H1 (cell line): Measurements from ENCODE around the gene PAK1IP1. TPM values are rescaled to one million over a fixed set of nuclear protein-coding genes. Genes with fewer than 3 reads are reported as not detected.

ENCODE experiments used
- CTCF ChIA-PET: fragments of 300-600 bp; sonication (Branson Sonifier 250); formaldehyde crosslinking; loops from one replicate; lab custom pipeline; 2021; ENCODE audit not compliant: partially characterized antibody; lab: Charles Lee
- POLR2A ChIA-PET: fragments of 300-600 bp; sonication (Branson Sonifier 250); formaldehyde crosslinking; loops from one replicate; lab custom pipeline; 2021; ENCODE audit warnings: inconsistent platforms; ENCODE audit not compliant: partially characterized antibody; lab: Charles Lee
- DNase-seq, 2 experiments: peaks; one replicate each; pipeline versions ENCODE4 v3.0.0 to v3.0.0-alpha.2; 2010 to 2022; ENCODE audit warnings: low spot score in 2 of 2, low read depth in 1 of 2, mixed read lengths in 1 of 2
- FAIRE-seq: peaks from 2 replicates; lab custom pipeline; 2011; peaks lifted over from hg19 to GRCh38; lab: Jason Lieb, UNC
- H2AFZ ChIP-seq: 2 replicates; pipeline ENCODE4 v1.8.1; 2012; ENCODE audit warnings: low read length, inconsistent platforms
- H2AK5ac ChIP-seq: 2 replicates; pipeline ENCODE4 v1.6.1; 2013; ENCODE audit warnings: low read depth, low read length
- H2BK120ac ChIP-seq: replicated peaks from 2 replicates; pipeline ENCODE3; 2013; ENCODE audit warnings: low read depth, low read length, inconsistent platforms
- H2BK12ac ChIP-seq: 2 replicates; pipeline ENCODE4 v1.6.1; 2013; ENCODE audit warnings: low read depth, low read length
- H2BK15ac ChIP-seq: 2 replicates; pipeline ENCODE4 v1.6.1; 2013; ENCODE audit warnings: low read length
- H2BK20ac ChIP-seq: 2 replicates; pipeline ENCODE4 v1.6.1; 2013; ENCODE audit warnings: low read length
- H2BK5ac ChIP-seq: 2 replicates; pipeline ENCODE4 v1.6.1; 2013; ENCODE audit warnings: low read depth, low read length
- H3K14ac ChIP-seq: 2 replicates; pipeline ENCODE4 v1.6.1; 2013; ENCODE audit warnings: inconsistent platforms; ENCODE audit not compliant: insufficient read length
- H3K18ac ChIP-seq: 2 replicates; pipeline ENCODE4 v1.6.1; 2013; ENCODE audit warnings: low read length; ENCODE audit errors: extremely low read depth
- H3K23ac ChIP-seq: 2 replicates; pipeline ENCODE4 v1.6.1; 2013; ENCODE audit warnings: inconsistent platforms; ENCODE audit not compliant: insufficient read length
- H3K23me2 ChIP-seq: 2 replicates; pipeline ENCODE4 v1.6.1; 2013; ENCODE audit warnings: low read depth, low read length
- H3K27ac ChIP-seq: 2 replicates; pipeline ENCODE4 v1.6.1; 2011; ENCODE audit warnings: low read depth, low read length, inconsistent platforms
- H3K27me3 ChIP-seq, 4 experiments: replicated peaks in 1 of 4; 1 replicate in 1 of 4; 2 replicates in 3 of 4; pipeline versions ENCODE4 v1.6.1 to v1.8.1; 2011 to 2013; ENCODE audit warnings: low read length in 3 of 4, mild to moderate bottlenecking in 3 of 4, inconsistent platforms in 2 of 4, mixed read lengths in 2 of 4, moderate library complexity in 1 of 4; ENCODE audit not compliant: control insufficient read depth in 3 of 4, insufficient read depth in 3 of 4; ENCODE audit errors: extremely low read depth in 1 of 4
- H3K36me3 ChIP-seq, 4 experiments: 2 replicates each; pipeline versions ENCODE4 v1.6.1 to v1.8.1; 2011 to 2013; ENCODE audit warnings: mild to moderate bottlenecking in 4 of 4, low read length in 3 of 4, moderate library complexity in 2 of 4, control low read depth in 1 of 4, inconsistent platforms in 1 of 4; ENCODE audit not compliant: insufficient read depth in 4 of 4, control insufficient read depth in 2 of 4
- H3K4ac ChIP-seq: replicated peaks from 2 replicates; pipeline ENCODE3; 2013; ENCODE audit warnings: low read length, low read depth, mixed read lengths, inconsistent platforms; ENCODE audit not compliant: insufficient read length
- H3K4me1 ChIP-seq, 4 experiments: replicated peaks in 1 of 4; 1 replicate in 1 of 4; 2 replicates in 3 of 4; pipeline versions ENCODE4 v1.6.1 to v1.8.1; 2011 to 2013; ENCODE audit warnings: low read length in 3 of 4, inconsistent platforms in 2 of 4, mixed read lengths in 1 of 4; ENCODE audit not compliant: insufficient read depth in 4 of 4, control insufficient read depth in 3 of 4
- H3K4me2 ChIP-seq, 2 experiments: 2 replicates each; pipeline versions ENCODE4 v1.6.1 to v1.8.1; 2011 to 2013; ENCODE audit warnings: low read depth in 2 of 2, low read length in 2 of 2, control low read depth in 1 of 2, inconsistent platforms in 1 of 2, mild to moderate bottlenecking in 1 of 2; ENCODE audit not compliant: insufficient read depth in 1 of 2
- H3K4me3 ChIP-seq, 4 experiments: fragments of 200-600, 300-600 bp in 1 of 4; sonication (generic), shearing (Covaris generic), sonication (Bioruptor Twin) in 1 of 4; 2 replicates each; pipeline versions ENCODE4 v1.5.1 to v1.8.1; 2011 to 2016; ENCODE audit warnings: low read length in 4 of 4, low read depth in 3 of 4, control low read depth in 2 of 4, inconsistent platforms in 2 of 4, mild to moderate bottlenecking in 2 of 4, mixed read lengths in 1 of 4, moderate library complexity in 1 of 4; ENCODE audit not compliant: insufficient read depth in 2 of 4; ENCODE audit errors: extremely low read depth in 1 of 4
- H3K56ac ChIP-seq: replicated peaks from 2 replicates; pipeline ENCODE3; 2013; ENCODE audit warnings: low read depth, mild to moderate bottlenecking, mixed read lengths, low read length, inconsistent platforms; ENCODE audit not compliant: insufficient read length
- H3K79me1 ChIP-seq: 2 replicates; pipeline ENCODE4 v1.6.1; 2013; ENCODE audit warnings: low read depth, low read length, control low read depth
- H3K79me2 ChIP-seq, 2 experiments: 2 replicates each; pipeline versions ENCODE4 v1.6.1 to v1.8.1; 2012 to 2013; ENCODE audit warnings: low read length in 2 of 2, mild to moderate bottlenecking in 2 of 2, inconsistent platforms in 1 of 2; ENCODE audit not compliant: insufficient read depth in 2 of 2, control insufficient read depth in 1 of 2
- H3K9ac ChIP-seq, 4 experiments: replicated peaks in 1 of 4; 1 replicate in 1 of 4; 2 replicates in 3 of 4; pipeline versions ENCODE4 v1.6.1 to v1.8.1; 2011 to 2013; ENCODE audit warnings: low read depth in 3 of 4, low read length in 3 of 4, control low read depth in 2 of 4, mild to moderate bottlenecking in 2 of 4, moderate library complexity in 2 of 4, inconsistent platforms in 1 of 4; ENCODE audit errors: extremely low read depth in 1 of 4
- H3K9me3 ChIP-seq, 2 experiments: 2 replicates each; pipeline versions ENCODE4 v1.6.1 to v1.8.1; 2012 to 2013; ENCODE audit warnings: mild to moderate bottlenecking in 2 of 2, moderate library complexity in 2 of 2, control low read depth in 1 of 2, inconsistent platforms in 1 of 2, low read depth in 1 of 2, low read length in 1 of 2, mixed read lengths in 1 of 2; ENCODE audit not compliant: insufficient read depth in 2 of 2
- H4K20me1 ChIP-seq, 2 experiments: replicated peaks in 1 of 2; 2 replicates each; pipeline versions ENCODE3 to v1.8.1; 2011 to 2013; ENCODE audit warnings: inconsistent platforms in 2 of 2, low read length in 2 of 2, mild to moderate bottlenecking in 1 of 2; ENCODE audit not compliant: insufficient read depth in 2 of 2, control insufficient read depth in 1 of 2
- H4K5ac ChIP-seq: 2 replicates; pipeline ENCODE4 v1.6.1; 2013; ENCODE audit warnings: low read length, low read depth, mixed read lengths, inconsistent platforms; ENCODE audit not compliant: insufficient read length
- H4K8ac ChIP-seq: 2 replicates; pipeline ENCODE4 v1.8.0; 2013; ENCODE audit warnings: mild to moderate bottlenecking, moderate library complexity, low read length, inconsistent platforms; ENCODE audit not compliant: insufficient read depth; ENCODE audit errors: extremely low read depth
- H4K91ac ChIP-seq: replicated peaks from 2 replicates; pipeline ENCODE3; 2013; ENCODE audit warnings: low read length, mixed read lengths, inconsistent platforms; ENCODE audit not compliant: insufficient read length
- EZH2 ChIP-seq: fragments of 200-600 bp; sonication (generic); IDR thresholded peaks from 2 replicates; pipeline ENCODE4 v1.7.1; 2012; ENCODE audit warnings: low read depth, mild to moderate bottlenecking, moderate library complexity, low read length, inconsistent platforms; ENCODE audit not compliant: severe bottlenecking
- GTF2F1 ChIP-seq: IDR thresholded peaks from 2 replicates; pipeline ENCODE4 v1.6.1; 2012; ENCODE audit warnings: low read depth, low read length, improper control_type of control experiment, borderline replicate concordance
- KDM5A ChIP-seq: fragments of 200-600 bp; IDR thresholded peaks from 2 replicates; pipeline ENCODE4 v1.7.1; 2012; ENCODE audit warnings: mild to moderate bottlenecking, low read length, inconsistent platforms, mixed read lengths
- NANOG ChIP-seq: IDR thresholded peaks from 2 replicates; pipeline ENCODE4 v1.6.1; 2011; ENCODE audit warnings: low read length, low read depth, mild to moderate bottlenecking, inconsistent platforms; ENCODE audit not compliant: insufficient read depth, poor library complexity, severe bottlenecking
- SAP30 ChIP-seq: fragments of 300-600 bp; sonication (generic); IDR thresholded peaks from 2 replicates; pipeline ENCODE4 v1.7.1; 2012; ENCODE audit warnings: low read length, moderate library complexity, mild to moderate bottlenecking, inconsistent platforms; ENCODE audit not compliant: insufficient read depth, insufficient replicate concordance
- SIRT6 ChIP-seq: IDR thresholded peaks from one replicate; pipeline ENCODE4 v1.7.1; 2012; ENCODE audit warnings: low read length, inconsistent platforms
- TBP ChIP-seq: IDR thresholded peaks from 2 replicates; pipeline ENCODE4 v1.6.1; 2011; ENCODE audit warnings: low read depth, low read length, improper control_type of control experiment
- YY1 ChIP-seq: IDR thresholded peaks from 2 replicates; pipeline ENCODE4 v1.6.1; 2011; ENCODE audit warnings: low read depth, mild to moderate bottlenecking, low read length
- WGBS, 2 experiments: shearing (Covaris generic) in 1 of 2; methylation state at CpG; one replicate each; pipeline versions ENCODE4 v1.1.6 to v1.1.7; 2013 to 2015; ENCODE audit warnings: low lambda C conversion rate in 2 of 2, mixed read lengths in 2 of 2, inconsistent platforms in 1 of 2, low coverage in 1 of 2, missing lambda C conversion rate in 1 of 2; ENCODE audit not compliant: insufficient replicate concordance in 2 of 2, insufficient coverage in 1 of 2, insufficient read length in 1 of 2; ENCODE audit errors: extremely low coverage in 1 of 2, missing lambda C conversion rate in 1 of 2; 5-methylcytosine and 5-hydroxymethylcytosine counted together
- polyA plus RNA-seq, 7 experiments: library from polyadenylated mRNA; depleted of rRNA in 3 of 7; stranded (reverse) in 5 of 7; unstranded in 2 of 7; fragments of >200 nt in 5 of 7; fragments of 200-250 nt in 2 of 7; gene quantifications; 1 replicate in 5 of 7; 2 replicates in 1 of 7; 4 replicates in 1 of 7; pipeline versions ENCODE4 v1.2.1 to v1.2.3, GENCODE V29; 2011 to 2013; ENCODE audit warnings: missing spikeins in 2 of 7, mixed read lengths in 2 of 7
- total RNA-seq: library from RNA; stranded (reverse); fragmentation: NEBNext Ultra II Directional; extraction: Animal tissue kit (Norgen Biotek cat#: 25700); gene quantifications from 2 replicates; pipeline ENCODE4 v1.2.1, GENCODE V29; 2021
- TF ChIP-seq, protein P1 (sequence below): IDR thresholded peaks from 2 replicates; pipeline ENCODE4 v1.6.1; 2011; ENCODE audit warnings: low read length, improper control_type of control experiment

PAK1IP1 gene
- total and polyA plus RNA-seq, 2 of the 8 experiments (the other 6 are each of a cell fraction or from before 2014, with no cell fraction given), result 19.7 to 43.6 TPM

DNA sequence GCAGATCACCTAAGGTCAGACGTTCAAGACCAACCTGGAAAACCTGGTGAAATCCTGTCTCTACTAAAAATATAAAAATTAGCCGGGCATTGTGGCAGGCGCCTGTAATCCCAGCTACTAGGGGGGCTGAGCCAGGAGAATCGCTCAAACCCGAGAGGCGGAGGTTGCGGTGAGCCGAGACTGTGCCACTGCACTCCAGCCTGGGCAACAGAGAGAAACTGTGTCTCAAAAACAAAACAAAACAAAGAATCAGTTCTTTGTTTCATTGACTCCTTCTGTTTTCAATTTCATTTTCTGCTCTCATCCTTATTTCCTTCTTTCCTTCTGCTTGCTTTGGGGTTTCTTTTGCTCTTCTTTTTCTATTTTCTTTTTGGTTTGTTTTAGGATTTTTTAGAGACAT, 19.2 kb downstream of the PAK1IP1 start:
- Histone ChIP-seq H2BK15ac (no peak overlapping the region), H3K14ac (no peak overlapping the region), H4K5ac (no peak overlapping the region), H3K23me2 (no peaks in the 10 kb centered on the region), H4K8ac (no peak overlapping the region), H3K36me3 (peaks cover 3 to 13% (median 3%) of the 10 kb centered on the region in 4 experiments; a peak in 6 of 8 replicates), H2AFZ (no peak overlapping the region), H2BK5ac (no peak overlapping the region), H4K91ac (no peak overlapping the region), H3K27me3 (no peaks in the 10 kb centered on the region), H3K56ac (no peak overlapping the region), H3K23ac (no peak overlapping the region), H2BK12ac (no peak overlapping the region), H3K4ac (no peak overlapping the region), H3K9ac (no peak overlapping the region), H2BK20ac (no peak overlapping the region), H3K4me3 (no peak overlapping the region), H3K79me1 (no peaks in the 10 kb centered on the region), H3K27ac (no peak overlapping the region), H3K4me2 (no peak overlapping the region), H3K18ac (no peak overlapping the region), H3K4me1 (no peaks in the 10 kb centered on the region), H4K20me1 (no peaks in the 10 kb centered on the region), H2BK120ac (no peak overlapping the region), H3K79me2 (no peaks in the 10 kb centered on the region), H2AK5ac (no peak overlapping the region), H3K9me3 (no peaks in the 10 kb centered on the region)
- no peak for FAIRE-seq
- TF ChIP-seq TBP (no peak), SAP30 (no peak), YY1 (no peak), GTF2F1 (no peak), KDM5A (no peak), SIRT6 (no peak), NANOG (no peak), EZH2 (no peak)
- TF ChIP-seq, protein P1, sequence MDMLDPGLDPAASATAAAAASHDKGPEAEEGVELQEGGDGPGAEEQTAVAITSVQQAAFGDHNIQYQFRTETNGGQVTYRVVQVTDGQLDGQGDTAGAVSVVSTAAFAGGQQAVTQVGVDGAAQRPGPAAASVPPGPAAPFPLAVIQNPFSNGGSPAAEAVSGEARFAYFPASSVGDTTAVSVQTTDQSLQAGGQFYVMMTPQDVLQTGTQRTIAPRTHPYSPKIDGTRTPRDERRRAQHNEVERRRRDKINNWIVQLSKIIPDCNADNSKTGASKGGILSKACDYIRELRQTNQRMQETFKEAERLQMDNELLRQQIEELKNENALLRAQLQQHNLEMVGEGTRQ, result no peak
- no peak for DNase-seq
- ChIA-PET POLR2A (interaction anchor here (1.0 kb wide), 2 partner anchors 9 to 54 kb away, joined by 3 read pairs; partner anchors contain the start of gene TMEM14C), CTCF (interaction anchor here (1.7 kb wide), 1 partner anchor 236 kb away, joined by 3 read pairs; no protein-coding TSS in a partner anchor)
- WGBS, 2 experiments, result 94% methylated on average over 8 of the region's 8 CpGs; no CpG with 5 or more reads in 1 of the 2 experiments
